Measurements from ENCODE around the gene RNF103. TPM values are rescaled to one million over a fixed set of nuclear protein-coding genes. Genes with fewer than 3 reads are reported as not detected.

RNF103 gene
- total RNA-seq, 1 experiment from 2014 or later, result 16.1 TPM

DNA sequence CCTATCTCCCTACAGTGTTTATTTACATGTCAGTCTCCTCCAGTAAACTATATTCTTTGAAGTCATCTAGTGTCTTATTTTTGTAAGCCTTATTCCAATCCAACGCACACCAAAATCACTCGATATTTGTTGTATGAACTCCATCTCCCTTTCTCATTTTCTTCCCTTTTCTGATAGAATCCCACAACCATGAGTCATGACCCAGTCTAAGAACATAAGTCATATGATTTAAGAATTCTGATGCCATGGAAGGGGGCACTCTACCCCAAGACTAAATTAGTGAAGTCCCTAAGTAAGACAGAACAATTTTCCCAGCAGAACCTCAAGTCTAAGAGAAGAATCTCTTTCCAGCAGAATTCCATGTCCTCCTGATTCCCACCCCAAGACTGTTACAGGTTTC, 65.8 kb downstream of the RNF103 start:
- Histone ChIP-seq H3K4me3 (replicated peaks in 1 of 2; ENCODE audit: low read depth in 1 of 2, low read length in 2 of 2) (no peak overlapping the region), H4K20me1 (ENCODE audit: insufficient read depth) (no peaks in the 10 kb centered on the region), H3K27ac (ENCODE audit: low read depth, low read length) (no peak overlapping the region), H3K9me2 (ENCODE audit: insufficient read depth) (no peaks in the 10 kb centered on the region), H3K4me2 (ENCODE audit: low read length) (no peak overlapping the region), H3K4me1 (ENCODE audit: control insufficient read depth in 1 of 2, insufficient read depth in 2 of 2, low read length in 2 of 2) (peaks cover 0 to 9% of the 10 kb centered on the region in 2 experiments; a peak in 1 of 4 replicates), H2AFZ (ENCODE audit: low read depth, low read length, poor library complexity, severe bottlenecking) (no peak overlapping the region), H3K79me2 (ENCODE audit: insufficient read depth, low read length) (peaks cover 91% of the 10 kb centered on the region), H3K27me3 (ENCODE audit: insufficient read depth, low read length) (no peaks in the 10 kb centered on the region), H3K9me3 (ENCODE audit: control insufficient read depth in 1 of 2, insufficient read depth in 1 of 2, low read depth in 1 of 2, low read length in 2 of 2) (no peaks in the 10 kb centered on the region), H3K36me3 (ENCODE audit: control insufficient read depth in 1 of 2, insufficient read depth in 2 of 2, low read length in 2 of 2) (no peaks in the 10 kb centered on the region; a peak in 1 of 4 replicates), H3K9ac (ENCODE audit: low read length) (no peak overlapping the region)
- POLR2A ChIA-PET, result no interaction called here
- TF ChIP-seq FOSL1 (IDR thresholded peaks at IDR 0.05; ENCODE audit: low read depth) (no peak), SRF (IDR thresholded peaks at IDR 0.05; ENCODE audit: low read depth) (no peak), CEBPB (IDR thresholded peaks at IDR 0.05; ENCODE audit: low read depth) (no peak), ZFX (IDR thresholded peaks at IDR 0.05) (no peak), SP1 (IDR thresholded peaks at IDR 0.05; ENCODE audit: low read depth) (no peak), TCF7L2 (IDR thresholded peaks at IDR 0.05; ENCODE audit: borderline replicate concordance, extremely low read depth, insufficient read depth, insufficient read length) (no peak), POLR2AphosphoS5 (IDR thresholded peaks at IDR 0.05; ENCODE audit: low read depth, low read length) (no peak), EZH2 (IDR thresholded peaks at IDR 0.05) (no peak), RAD21 (IDR thresholded peaks at IDR 0.05; ENCODE audit: low read depth) (no peak), POLR2A (IDR thresholded peaks at IDR 0.05; ENCODE audit: borderline replicate concordance, extremely low read depth, insufficient read depth, insufficient read length) (no peak)
- TF ChIP-seq, protein P1, sequence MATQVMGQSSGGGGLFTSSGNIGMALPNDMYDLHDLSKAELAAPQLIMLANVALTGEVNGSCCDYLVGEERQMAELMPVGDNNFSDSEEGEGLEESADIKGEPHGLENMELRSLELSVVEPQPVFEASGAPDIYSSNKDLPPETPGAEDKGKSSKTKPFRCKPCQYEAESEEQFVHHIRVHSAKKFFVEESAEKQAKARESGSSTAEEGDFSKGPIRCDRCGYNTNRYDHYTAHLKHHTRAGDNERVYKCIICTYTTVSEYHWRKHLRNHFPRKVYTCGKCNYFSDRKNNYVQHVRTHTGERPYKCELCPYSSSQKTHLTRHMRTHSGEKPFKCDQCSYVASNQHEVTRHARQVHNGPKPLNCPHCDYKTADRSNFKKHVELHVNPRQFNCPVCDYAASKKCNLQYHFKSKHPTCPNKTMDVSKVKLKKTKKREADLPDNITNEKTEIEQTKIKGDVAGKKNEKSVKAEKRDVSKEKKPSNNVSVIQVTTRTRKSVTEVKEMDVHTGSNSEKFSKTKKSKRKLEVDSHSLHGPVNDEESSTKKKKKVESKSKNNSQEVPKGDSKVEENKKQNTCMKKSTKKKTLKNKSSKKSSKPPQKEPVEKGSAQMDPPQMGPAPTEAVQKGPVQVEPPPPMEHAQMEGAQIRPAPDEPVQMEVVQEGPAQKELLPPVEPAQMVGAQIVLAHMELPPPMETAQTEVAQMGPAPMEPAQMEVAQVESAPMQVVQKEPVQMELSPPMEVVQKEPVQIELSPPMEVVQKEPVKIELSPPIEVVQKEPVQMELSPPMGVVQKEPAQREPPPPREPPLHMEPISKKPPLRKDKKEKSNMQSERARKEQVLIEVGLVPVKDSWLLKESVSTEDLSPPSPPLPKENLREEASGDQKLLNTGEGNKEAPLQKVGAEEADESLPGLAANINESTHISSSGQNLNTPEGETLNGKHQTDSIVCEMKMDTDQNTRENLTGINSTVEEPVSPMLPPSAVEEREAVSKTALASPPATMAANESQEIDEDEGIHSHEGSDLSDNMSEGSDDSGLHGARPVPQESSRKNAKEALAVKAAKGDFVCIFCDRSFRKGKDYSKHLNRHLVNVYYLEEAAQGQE (IDR thresholded peaks at IDR 0.05; ENCODE audit: low read depth), result no peak
- TF ChIP-seq, protein P2, sequence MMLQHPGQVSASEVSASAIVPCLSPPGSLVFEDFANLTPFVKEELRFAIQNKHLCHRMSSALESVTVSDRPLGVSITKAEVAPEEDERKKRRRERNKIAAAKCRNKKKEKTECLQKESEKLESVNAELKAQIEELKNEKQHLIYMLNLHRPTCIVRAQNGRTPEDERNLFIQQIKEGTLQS (IDR thresholded peaks at IDR 0.05), result no peak
- TF ChIP-seq, protein P3, sequence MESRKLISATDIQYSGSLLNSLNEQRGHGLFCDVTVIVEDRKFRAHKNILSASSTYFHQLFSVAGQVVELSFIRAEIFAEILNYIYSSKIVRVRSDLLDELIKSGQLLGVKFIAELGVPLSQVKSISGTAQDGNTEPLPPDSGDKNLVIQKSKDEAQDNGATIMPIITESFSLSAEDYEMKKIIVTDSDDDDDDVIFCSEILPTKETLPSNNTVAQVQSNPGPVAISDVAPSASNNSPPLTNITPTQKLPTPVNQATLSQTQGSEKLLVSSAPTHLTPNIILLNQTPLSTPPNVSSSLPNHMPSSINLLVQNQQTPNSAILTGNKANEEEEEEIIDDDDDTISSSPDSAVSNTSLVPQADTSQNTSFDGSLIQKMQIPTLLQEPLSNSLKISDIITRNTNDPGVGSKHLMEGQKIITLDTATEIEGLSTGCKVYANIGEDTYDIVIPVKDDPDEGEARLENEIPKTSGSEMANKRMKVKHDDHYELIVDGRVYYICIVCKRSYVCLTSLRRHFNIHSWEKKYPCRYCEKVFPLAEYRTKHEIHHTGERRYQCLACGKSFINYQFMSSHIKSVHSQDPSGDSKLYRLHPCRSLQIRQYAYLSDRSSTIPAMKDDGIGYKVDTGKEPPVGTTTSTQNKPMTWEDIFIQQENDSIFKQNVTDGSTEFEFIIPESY (IDR thresholded peaks at IDR 0.05; ENCODE audit: extremely low read depth, insufficient replicate concordance, low read length), result no peak
- TF ChIP-seq, protein P4, sequence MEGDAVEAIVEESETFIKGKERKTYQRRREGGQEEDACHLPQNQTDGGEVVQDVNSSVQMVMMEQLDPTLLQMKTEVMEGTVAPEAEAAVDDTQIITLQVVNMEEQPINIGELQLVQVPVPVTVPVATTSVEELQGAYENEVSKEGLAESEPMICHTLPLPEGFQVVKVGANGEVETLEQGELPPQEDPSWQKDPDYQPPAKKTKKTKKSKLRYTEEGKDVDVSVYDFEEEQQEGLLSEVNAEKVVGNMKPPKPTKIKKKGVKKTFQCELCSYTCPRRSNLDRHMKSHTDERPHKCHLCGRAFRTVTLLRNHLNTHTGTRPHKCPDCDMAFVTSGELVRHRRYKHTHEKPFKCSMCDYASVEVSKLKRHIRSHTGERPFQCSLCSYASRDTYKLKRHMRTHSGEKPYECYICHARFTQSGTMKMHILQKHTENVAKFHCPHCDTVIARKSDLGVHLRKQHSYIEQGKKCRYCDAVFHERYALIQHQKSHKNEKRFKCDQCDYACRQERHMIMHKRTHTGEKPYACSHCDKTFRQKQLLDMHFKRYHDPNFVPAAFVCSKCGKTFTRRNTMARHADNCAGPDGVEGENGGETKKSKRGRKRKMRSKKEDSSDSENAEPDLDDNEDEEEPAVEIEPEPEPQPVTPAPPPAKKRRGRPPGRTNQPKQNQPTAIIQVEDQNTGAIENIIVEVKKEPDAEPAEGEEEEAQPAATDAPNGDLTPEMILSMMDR (IDR thresholded peaks at IDR 0.05 in 2 of 3, conservative IDR thresholded peaks at IDR 0.05 in 1 of 3; ENCODE audit: borderline replicate concordance in 1 of 3, insufficient read depth in 1 of 3, low read depth in 2 of 3, low read length in 2 of 3), result no peak
- DNase-seq (ENCODE audit: low read depth, low spot score) (no peak), ATAC-seq (no peak)
- intact Hi-C loops (cut with micrococcal nuclease), result no loop called here
- no TSS peak for BruUV-seq (replicated peaks)
- CTCF ChIA-PET, result no interaction called here
- RAD21 ChIA-PET (ENCODE audit: low non-redundant PET in 1 of 2, low total read pairs in 2 of 2, uncharacterized antibody in 2 of 2, unreplicated experiment in 2 of 2), result no interaction called here
